Lower leg skin (tissue), 4 donors: ENCODE data around the gene CHIC1. TPM values are rescaled to one million over a fixed set of nuclear protein-coding genes. Genes with fewer than 3 reads are reported as not detected.
"Not testable (repeated sequence)": the region's sequence is repeated elsewhere in the genome, so short reads cannot be mapped to it uniquely, and the experiment has no call there.

ENCODE experiments used
- DNase-seq, 2 donors: peaks; one replicate each; pipeline ENCODE4 v3.0.0-alpha.2; 2019; ENCODE audit warnings: low spot score in 2 of 2
- H3K4me3 ChIP-seq: fragments of 200-600 bp; sonication (generic); 2 replicates; pipeline ENCODE4 v1.5.1; 2017; ENCODE audit warnings: mild to moderate bottlenecking, low read depth; ENCODE audit not compliant: poor library complexity, severe bottlenecking
- CTCF ChIP-seq, 3 donors: fragments of 450-650 bp; IDR thresholded peaks; one replicate each; pipeline ENCODE4 v1.5.1; 2016; ENCODE audit warnings: antibody characterized with exemption in 3 of 3, mild to moderate bottlenecking in 3 of 3, moderate library complexity in 2 of 3
- POLR2A ChIP-seq, 2 donors: fragments of 450-650 bp; IDR thresholded peaks; one replicate each; pipeline ENCODE4 v1.6.1; 2016 to 2017; ENCODE audit warnings: antibody characterized with exemption in 2 of 2, mild to moderate bottlenecking in 1 of 2, moderate library complexity in 1 of 2
- WGBS, 2 donors: methylation state at CpG; one replicate each; pipeline ENCODE4 v1.1.5; 2018; 5-methylcytosine and 5-hydroxymethylcytosine counted together
- intact Hi-C: fragments of 100-400 bp; cut with DNase I; formaldehyde crosslinking; loops from one replicate; pipeline ENCODE4 v1.15.0; 2023; ENCODE audit warnings: low total_unique reads
- total RNA-seq, 4 donors: library from RNA; depleted of rRNA; stranded (reverse); fragments of >200 nt; gene quantifications; one replicate each; pipeline ENCODE4 v1.1.0, GENCODE V29; 2016

Gene CHIC1
- total RNA-seq, 4 donors from 2014 or later, result 4.8 to 8.0 (median 5.7) TPM

- TF ChIP-seq CTCF (IDR thresholded peaks at IDR 0.05) (no peak), POLR2A (IDR thresholded peaks at IDR 0.05) (no peak)
- intact Hi-C loops, result no loop called here
- 37 to 39% methylated on average over 3 of the region's 3 CpGs for WGBS, 2 donors
- no peak for DNase-seq
- no peak overlapping the region for H3K4me3 ChIP-seq
These were observed 1.2 kb upstream of the CHIC1 start for GRCh38 chrX:73561801-73562200.

- H3K4me3 ChIP-seq, result no peak overlapping the region
- intact Hi-C loops, result no loop called here
- 0 to 29% methylated on average over 3 of the region's 3 CpGs for WGBS, 2 donors
- TF ChIP-seq CTCF (IDR thresholded peaks at IDR 0.05), result no peak
- no peak for TF ChIP-seq POLR2A (IDR thresholded peaks at IDR 0.05)
- DNase-seq, result no peak
These were observed 539 bp upstream of the CHIC1 start for GRCh38 chrX:73562458-73562857.

GRCh38 chrX:73563738-73564068 lies 706 bp downstream of the CHIC1 start:
- TF ChIP-seq CTCF (IDR thresholded peaks at IDR 0.05) (no peak), POLR2A (IDR thresholded peaks at IDR 0.05) (no peak)
- no peak for DNase-seq
- 0 to 13% methylated on average over 3 of the region's 3 CpGs for WGBS, 2 donors
- H3K4me3 ChIP-seq, result peak overlapping the region; percentile 48
- intact Hi-C loops, result no loop called here

- 34 to 41% methylated on average over 2 of the region's 2 CpGs for WGBS, 2 donors
- intact Hi-C loops, result no loop called here
- no peak overlapping the region for H3K4me3 ChIP-seq
- no peak for DNase-seq
- no peak for TF ChIP-seq POLR2A (IDR thresholded peaks at IDR 0.05)
- TF ChIP-seq CTCF (IDR thresholded peaks at IDR 0.05), result no peak
These were observed 14.4 kb downstream of the CHIC1 start for GRCh38 chrX:73577361-73577760.

- WGBS, 2 donors, result 35 to 52% methylated on average over 3 of the region's 3 CpGs
- intact Hi-C loops, result no loop called here
- H3K4me3 ChIP-seq, result no peak overlapping the region
- no peak for DNase-seq
- TF ChIP-seq CTCF (IDR thresholded peaks at IDR 0.05) (no peak), POLR2A (IDR thresholded peaks at IDR 0.05) (no peak)
These were observed 18.1 kb downstream of the CHIC1 start for GRCh38 chrX:73581002-73581628.

- 95 to 100% methylated on average over 1 of the region's 1 CpG for WGBS, 2 donors
- intact Hi-C loops, H3K4me3 ChIP-seq, DNase-seq: not testable (repeated sequence)
These were observed 34.8 kb downstream of the CHIC1 start for GRCh38 chrX:73597758-73598157.
